Ascending aorta (tissue), 2 donors: Measurements from ENCODE around the gene GPR39. TPM values are rescaled to one million over a fixed set of nuclear protein-coding genes. Genes with fewer than 3 reads are reported as not detected.
"Not testable (repeated sequence)": the region's sequence is repeated elsewhere in the genome, so short reads cannot be mapped to it uniquely, and the experiment has no call there.

ENCODE experiments used
- DNase-seq, 2 donors: peaks; one replicate each; pipeline ENCODE4 v3.0.0-alpha.2; 2019; ENCODE audit warnings: low spot score in 2 of 2
- H3K27ac ChIP-seq, 2 donors: fragments of 200-600 bp; sonication (generic); one replicate each; pipeline ENCODE4 v1.5.1; 2016 to 2017; ENCODE audit warnings: mild to moderate bottlenecking in 1 of 2
- H3K27me3 ChIP-seq: fragments of 200-600 bp; sonication (generic); one replicate; pipeline ENCODE4 v1.5.1; 2017
- H3K36me3 ChIP-seq, 2 donors: fragments of 200-600 bp; sonication (generic); one replicate each; pipeline ENCODE4 v1.5.1; 2016
- H3K4me1 ChIP-seq, 2 donors: fragments of 200-600 bp; sonication (generic); one replicate each; pipeline ENCODE4 v1.5.1; 2016 to 2017; ENCODE audit warnings: mild to moderate bottlenecking in 1 of 2
- H3K4me3 ChIP-seq, 2 donors: fragments of 200-600 bp; sonication (generic); one replicate each; pipeline ENCODE4 v1.5.1; 2016 to 2017; ENCODE audit warnings: mild to moderate bottlenecking in 1 of 2
- H3K9me3 ChIP-seq, 2 donors: fragments of 200-600 bp; sonication (generic); one replicate each; pipeline ENCODE4 v1.5.1; 2016
- CTCF ChIP-seq, 3 experiments: fragments of 200-600 bp in 2 of 3; fragments of 450-650 bp in 1 of 3; sonication (generic) in 2 of 3; IDR thresholded peaks; one replicate each; pipeline ENCODE4 v1.5.1; 2016 to 2019; ENCODE audit warnings: antibody characterized with exemption in 3 of 3, mild to moderate bottlenecking in 1 of 3, moderate library complexity in 1 of 3
- intact Hi-C: fragments of 100-400 bp; cut with DNase I; formaldehyde crosslinking; loops from one replicate; pipeline ENCODE4 v1.15.1; 2023
- total RNA-seq: library from RNA; depleted of rRNA; stranded (reverse); fragments of >200 nt; gene quantifications from one replicate; pipeline ENCODE4 v1.1.0, GENCODE V29; 2016

GPR39 gene
- total RNA-seq, 1 donor from 2014 or later: 0.64 TPM

- no peak for TF ChIP-seq CTCF (IDR thresholded peaks at IDR 0.05)
- H3K27me3 ChIP-seq: no peaks in the 10 kb centered on the region
Observed at GRCh38 chr2:132521341-132521740, 104.7 kb downstream of the GPR39 start.

GRCh38 chr2:132522901-132523300 lies 106.3 kb downstream of the GPR39 start:
- no peak overlapping the region for H3K4me3 ChIP-seq
- no peak overlapping the region for H3K27ac ChIP-seq
- intact Hi-C loops: no loop called here
- no peaks in the 10 kb centered on the region for H3K4me1 ChIP-seq
- no peak for DNase-seq
- TF ChIP-seq CTCF (IDR thresholded peaks at IDR 0.05): no peak
- H3K27me3 ChIP-seq: no peaks in the 10 kb centered on the region
- H3K9me3 ChIP-seq: no peaks in the 10 kb centered on the region
- H3K36me3 ChIP-seq: no peaks in the 10 kb centered on the region

More at GRCh38 chr2:132521341-132521740, 104.7 kb downstream of the GPR39 start:
- Histone ChIP-seq H3K27ac (no peak overlapping the region), H3K4me3 (no peak overlapping the region), H3K9me3 (no peaks in the 10 kb centered on the region), H3K36me3 (no peaks in the 10 kb centered on the region), H3K4me1 (no peaks in the 10 kb centered on the region)
- intact Hi-C loops: no loop called here
- DNase-seq: no peak

- DNase-seq, H3K4me1 ChIP-seq, H3K9me3 ChIP-seq, H3K27me3 ChIP-seq, H3K4me3 ChIP-seq, H3K36me3 ChIP-seq, intact Hi-C loops, H3K27ac ChIP-seq: not testable (repeated sequence)
Observed at GRCh38 chr2:132537061-132537460, 120.5 kb downstream of the GPR39 start.

- no peak for DNase-seq
- H3K9me3 ChIP-seq: peaks cover 0 to 8% of the 10 kb centered on the region in 2 donors
- TF ChIP-seq CTCF (IDR thresholded peaks at IDR 0.05): no peak
- H3K27me3 ChIP-seq: no peaks in the 10 kb centered on the region
- H3K4me1 ChIP-seq: no peaks in the 10 kb centered on the region
- no peaks in the 10 kb centered on the region for H3K36me3 ChIP-seq
- intact Hi-C loops: no loop called here
- no peak overlapping the region for H3K27ac ChIP-seq
- no peak overlapping the region for H3K4me3 ChIP-seq
Observed at GRCh38 chr2:132538331-132538855, 121.8 kb downstream of the GPR39 start.

- H3K4me3 ChIP-seq: no peak overlapping the region
- H3K27ac ChIP-seq: no peak overlapping the region
- TF ChIP-seq CTCF (IDR thresholded peaks at IDR 0.05): no peak
- intact Hi-C loops: no loop called here
- no peaks in the 10 kb centered on the region for H3K36me3 ChIP-seq
- H3K9me3 ChIP-seq: peaks cover 0 to 8% of the 10 kb centered on the region in 2 donors
- no peaks in the 10 kb centered on the region for H3K27me3 ChIP-seq
- H3K4me1 ChIP-seq: no peaks in the 10 kb centered on the region
- DNase-seq: no peak
Observed at GRCh38 chr2:132540166-132540565, 123.6 kb downstream of the GPR39 start.

GRCh38 chr2:132542953-132543569 lies 126.5 kb downstream of the GPR39 start:
- no peaks in the 10 kb centered on the region for H3K36me3 ChIP-seq
- no peak for DNase-seq
- TF ChIP-seq CTCF (IDR thresholded peaks at IDR 0.05): no peak
- no peaks in the 10 kb centered on the region for H3K9me3 ChIP-seq
- H3K4me1 ChIP-seq: no peaks in the 10 kb centered on the region
- H3K27ac ChIP-seq: no peak overlapping the region
- intact Hi-C loops: no loop called here
- H3K27me3 ChIP-seq: no peaks in the 10 kb centered on the region
- H3K4me3 ChIP-seq: no peak overlapping the region
